Hepatocyte (in vitro differentiated cells): Measurements from ENCODE around the gene LTF.

ENCODE experiments used
- CTCF ChIP-seq: fragments of 200-600 bp; sonication (generic); IDR thresholded peaks from 2 replicates; pipeline ENCODE4 v1.5.1; 2016; ENCODE audit warnings: antibody characterized with exemption, mild to moderate bottlenecking; ENCODE audit not compliant: poor library complexity
- EZH2 ChIP-seq: fragments of 200-600 bp; sonication (generic); IDR thresholded peaks from 2 replicates; pipeline ENCODE4 v1.6.1; 2016; ENCODE audit warnings: antibody characterized with exemption, mild to moderate bottlenecking, borderline replicate concordance
- EZH2phosphoT487 ChIP-seq: fragments of 200-600 bp; sonication (generic); IDR thresholded peaks from one replicate; pipeline ENCODE4 v1.6.1; 2018; ENCODE audit warnings: antibody characterized with exemption, mild to moderate bottlenecking, low read depth, moderate library complexity; ENCODE audit not compliant: unreplicated experiment, severe bottlenecking

- no peak for TF ChIP-seq EZH2
- TF ChIP-seq EZH2phosphoT487 = no peak
- no peak for TF ChIP-seq CTCF
Measured at GRCh38 chr3:46466273-46466672, 1.6 kb upstream of the LTF start.
